ENCODE measurements around the gene IRAK4. TPM values are rescaled to one million over a fixed set of nuclear protein-coding genes. Genes with fewer than 3 reads are reported as not detected.
"Not testable (repeated sequence)": the region's sequence is repeated elsewhere in the genome, so short reads cannot be mapped to it uniquely, and the experiment has no call there.

The IRAK4 gene
- 10 to 100 TPM; 22.1 to 23.0 TPM for total RNA-seq

DNA sequence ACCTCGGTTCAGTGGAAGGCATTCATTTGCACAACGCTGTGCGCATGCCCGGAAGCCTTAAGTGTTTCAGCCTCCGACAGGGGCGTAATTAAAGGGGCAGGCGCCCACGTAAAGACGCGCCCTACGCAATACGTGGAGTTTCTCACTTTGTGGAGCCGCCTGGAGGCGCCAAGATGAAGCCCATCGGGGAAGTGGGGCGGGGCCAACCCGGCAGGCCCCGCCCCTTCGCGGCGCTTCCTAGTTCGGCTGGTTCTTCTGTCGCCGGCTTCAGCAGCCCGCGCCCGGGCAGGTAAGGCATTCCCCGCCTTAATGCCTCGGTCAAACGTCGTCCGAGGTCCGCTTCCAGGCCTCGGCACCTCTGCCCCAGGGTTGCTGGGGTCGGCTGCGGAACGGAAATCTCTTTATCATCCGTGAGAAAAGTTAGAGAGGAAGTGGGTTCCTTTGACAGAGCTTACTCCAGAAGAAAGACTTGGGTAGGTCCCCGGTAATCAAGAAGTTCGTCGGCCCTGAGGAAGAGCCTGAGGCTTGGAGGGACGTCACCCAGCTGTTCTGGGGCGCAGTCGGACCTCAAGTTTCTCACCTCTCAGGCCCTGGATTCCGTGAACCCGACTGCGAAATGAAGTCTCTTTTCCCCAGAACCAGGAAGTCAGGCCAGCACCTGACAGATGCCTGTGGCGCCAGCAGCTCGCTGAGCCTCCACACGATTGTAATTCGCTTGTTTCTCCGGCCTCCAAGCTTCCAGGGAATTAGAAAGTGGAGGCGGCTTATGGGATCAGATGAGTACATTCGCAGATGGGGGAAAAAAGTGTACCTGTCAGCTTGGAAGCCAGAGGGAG lies at the start of gene IRAK4, which contains the start of gene PUS7L:
Gene IRAK4, plus strand, starts transcription at position 224 of the 836 bp plus-strand sequence. CDS start 9,161 bp downstream, outside the sequence.
Gene PUS7L, minus strand, starts transcription at position 63 of the 836 bp plus-strand sequence. CDS start 3,545 bp downstream, outside the sequence.
- POLR2A ChIA-PET, result interaction anchor here (0.6 to 1.8 kb wide), 3 partner anchors 47 to 76 kb away, joined by 3 to 14 read pairs (median 12); partner anchors contain the start of gene TWF1
- CTCF ChIA-PET, result interaction anchor here (0.7 kb wide), 1 partner anchor 14 kb away, joined by 3 read pairs; no protein-coding TSS in a partner anchor

DNA sequence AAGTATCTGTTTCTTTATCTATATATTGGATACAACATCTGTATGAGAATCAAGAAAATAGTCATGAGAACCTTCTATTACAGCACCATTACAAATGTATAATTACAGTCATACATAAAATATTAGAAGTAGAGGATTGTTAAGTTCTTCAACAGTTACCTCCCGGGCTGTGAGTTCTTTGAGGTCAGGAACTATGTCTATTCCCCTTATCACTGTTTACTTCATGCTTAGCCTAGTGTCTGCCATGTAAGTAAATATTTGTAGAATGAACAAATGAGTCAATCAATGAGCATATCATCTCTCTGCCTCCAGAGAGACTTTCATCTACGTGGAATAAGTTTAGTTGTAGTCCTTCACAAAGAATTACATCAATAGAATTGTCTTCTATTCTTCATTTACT lies 47.4 kb upstream of the IRAK4 start:
- ChIA-PET CTCF (no interaction called here), POLR2A (no interaction called here)

DNA sequence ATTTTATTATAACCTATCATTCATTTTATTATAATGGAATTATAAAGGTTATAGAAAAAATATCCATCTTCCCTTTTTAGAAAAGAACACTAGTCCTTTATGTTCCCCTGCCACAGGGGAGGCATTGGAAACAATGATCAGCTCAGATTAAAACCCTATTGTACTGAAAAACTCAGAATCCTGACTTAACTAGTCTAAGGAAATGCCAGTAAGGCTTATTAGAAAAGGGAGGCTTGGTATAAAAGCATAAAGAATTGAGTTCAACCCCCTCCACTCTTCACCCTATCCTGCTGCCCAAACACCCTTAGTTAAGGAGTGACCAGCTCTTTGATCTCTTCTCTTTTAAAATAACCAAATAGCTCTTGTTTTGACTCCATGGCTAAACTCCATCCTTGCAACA lies 36.1 kb upstream of the IRAK4 start:
- ChIA-PET CTCF (no interaction called here), POLR2A (no interaction called here)

DNA sequence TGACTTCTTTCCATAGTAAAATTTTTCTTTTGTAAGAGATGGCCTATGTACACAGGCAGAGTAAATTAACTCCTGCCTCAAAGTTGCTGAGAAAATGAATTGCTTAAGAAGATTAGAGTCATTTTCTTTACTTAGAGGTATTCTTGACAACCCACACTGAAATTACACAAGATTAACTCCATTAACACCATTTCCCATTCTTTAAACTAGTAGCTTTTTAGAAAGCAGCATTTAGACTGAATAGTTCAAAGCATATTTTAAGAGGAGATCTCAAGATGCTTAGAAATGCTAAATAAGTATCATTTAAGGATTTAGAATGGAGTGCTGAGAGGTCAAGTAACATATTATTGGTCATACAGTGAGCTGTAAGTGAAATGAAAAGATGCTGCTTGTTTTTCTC lies 35.6 kb upstream of the IRAK4 start:
- CTCF ChIA-PET, result no interaction called here

DNA sequence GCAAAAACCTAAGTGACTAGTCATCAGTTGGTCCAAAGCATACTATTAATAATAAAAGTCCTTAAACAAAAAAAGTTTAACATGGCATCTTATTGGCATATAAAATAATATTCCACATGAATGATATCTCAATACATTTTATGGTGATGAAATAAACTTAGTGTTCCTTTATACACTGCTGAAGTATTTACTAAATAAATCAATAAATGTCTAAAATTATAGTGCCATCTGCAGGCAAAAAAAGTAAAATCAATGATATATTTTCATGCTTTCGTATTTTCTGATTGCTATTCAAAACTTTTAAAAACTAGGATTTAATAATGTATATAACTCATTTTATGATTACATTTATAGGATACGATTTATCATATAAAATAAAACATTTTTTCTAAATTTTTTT lies 30.6 kb upstream of the IRAK4 start:
- ChIA-PET POLR2A (no interaction called here), CTCF (no interaction called here)

More for the DNA sequence above, 35.6 kb upstream of the IRAK4 start:
- POLR2A ChIA-PET, result no interaction called here

DNA sequence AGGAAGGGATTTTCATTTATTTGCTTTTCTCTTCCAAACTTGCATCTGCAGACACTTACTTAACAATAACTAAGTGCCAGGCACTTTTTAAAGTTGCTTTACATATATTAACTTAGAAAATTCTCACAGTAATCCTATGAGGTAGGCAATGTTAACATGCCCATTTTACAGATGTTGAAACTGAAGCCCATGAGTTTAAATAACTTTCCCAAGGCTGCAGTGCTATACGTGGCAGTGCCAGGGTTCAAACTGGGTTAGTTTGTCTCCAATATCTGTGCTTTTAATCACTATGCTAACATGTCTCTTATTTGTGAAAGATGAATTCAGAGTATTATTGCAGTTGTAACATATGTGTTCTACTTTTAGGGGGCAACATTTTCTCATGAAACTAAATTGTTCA lies 30.1 kb upstream of the IRAK4 start:
- ChIA-PET CTCF (no interaction called here), POLR2A (no interaction called here)

DNA sequence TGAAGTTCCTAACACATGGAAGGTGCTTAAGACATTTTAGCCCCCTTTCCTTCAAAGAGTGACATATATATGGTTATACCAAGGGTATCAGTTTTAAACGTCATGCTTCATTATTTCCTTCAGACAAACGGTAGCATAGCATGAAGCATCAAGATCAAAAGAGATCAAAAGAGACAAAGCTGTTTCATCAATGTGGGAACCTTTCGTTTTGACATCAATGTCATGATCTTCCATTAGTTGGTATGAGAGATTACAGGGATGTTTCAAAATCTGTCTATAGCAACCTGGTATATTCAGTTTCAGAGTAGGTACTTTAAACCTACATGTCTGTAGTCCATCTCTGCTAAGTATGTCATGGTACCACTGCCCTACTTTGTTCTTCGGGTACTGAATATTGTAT lies 28.5 kb upstream of the IRAK4 start:
- ChIA-PET POLR2A (no interaction called here), CTCF (no interaction called here)

DNA sequence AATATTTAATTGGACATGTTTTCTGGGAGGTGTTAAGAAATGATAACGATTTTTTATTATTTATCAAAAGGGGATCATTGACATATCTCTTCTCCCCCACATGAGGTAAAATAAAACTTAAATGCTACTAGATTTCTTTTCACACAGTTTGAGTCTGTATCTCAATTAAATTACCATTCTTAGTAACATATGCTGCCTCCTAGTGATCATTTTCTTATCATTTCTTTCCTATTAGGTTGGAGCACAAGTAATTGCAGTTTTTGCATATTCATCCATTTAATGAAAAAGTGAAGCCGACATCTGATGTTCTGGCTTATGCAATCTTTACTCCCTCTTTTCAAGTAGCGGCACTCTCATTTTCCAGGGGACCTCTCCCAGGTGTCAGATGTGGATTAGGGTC lies 25.1 kb upstream of the IRAK4 start:
- ChIA-PET CTCF (no interaction called here), POLR2A (interaction anchor here (0.6 kb wide), 1 partner anchor 131 kb away, joined by 4 read pairs; no protein-coding TSS in a partner anchor)

DNA sequence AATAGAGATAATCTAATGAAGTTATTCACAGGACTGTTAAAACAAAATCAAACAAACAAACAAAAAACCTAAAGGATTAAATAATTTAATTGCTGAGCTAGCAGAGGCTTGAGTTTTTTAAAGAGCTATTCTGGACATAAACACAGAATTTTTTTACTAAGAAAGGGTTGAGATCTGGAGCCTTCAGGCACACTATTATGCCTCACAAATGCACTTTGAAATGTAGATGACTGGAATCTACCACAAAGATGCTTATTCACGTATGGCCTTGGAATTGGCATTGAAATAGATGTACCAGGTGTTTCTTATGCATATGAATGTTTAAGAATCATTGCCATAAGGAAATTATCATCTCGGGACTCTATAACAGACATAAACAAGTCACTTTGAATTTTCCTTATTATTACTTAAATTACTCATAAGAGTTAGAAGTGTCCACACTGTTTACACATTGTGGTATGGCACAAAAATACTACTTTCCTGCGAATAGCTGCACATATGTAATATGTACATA lies 21.8 kb upstream of the IRAK4 start:
- POLR2A ChIA-PET, result interaction anchor here (0.7 kb wide), 1 partner anchor 1236 kb away, joined by 5 read pairs; no protein-coding TSS in a partner anchor
- CTCF ChIA-PET, result no interaction called here

DNA sequence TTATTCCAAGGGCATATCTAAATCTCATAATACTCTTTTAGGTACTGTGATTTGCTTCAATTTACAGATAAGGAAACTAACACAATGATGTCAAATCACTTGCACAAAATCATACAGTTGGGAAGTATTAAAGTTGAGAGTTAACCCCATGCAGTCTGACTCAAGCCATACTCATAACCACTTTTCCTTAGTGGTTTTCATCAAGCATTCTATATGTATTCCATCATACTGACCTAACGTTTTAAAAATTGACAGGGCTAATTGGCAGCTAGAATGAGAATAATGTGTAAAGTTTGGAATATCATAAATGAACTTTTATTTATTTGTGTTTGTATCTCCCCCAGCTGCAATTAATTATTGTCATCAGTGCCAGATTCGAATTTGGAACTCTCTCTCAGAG lies 21.1 kb upstream of the IRAK4 start:
- CTCF ChIA-PET, result no interaction called here

DNA sequence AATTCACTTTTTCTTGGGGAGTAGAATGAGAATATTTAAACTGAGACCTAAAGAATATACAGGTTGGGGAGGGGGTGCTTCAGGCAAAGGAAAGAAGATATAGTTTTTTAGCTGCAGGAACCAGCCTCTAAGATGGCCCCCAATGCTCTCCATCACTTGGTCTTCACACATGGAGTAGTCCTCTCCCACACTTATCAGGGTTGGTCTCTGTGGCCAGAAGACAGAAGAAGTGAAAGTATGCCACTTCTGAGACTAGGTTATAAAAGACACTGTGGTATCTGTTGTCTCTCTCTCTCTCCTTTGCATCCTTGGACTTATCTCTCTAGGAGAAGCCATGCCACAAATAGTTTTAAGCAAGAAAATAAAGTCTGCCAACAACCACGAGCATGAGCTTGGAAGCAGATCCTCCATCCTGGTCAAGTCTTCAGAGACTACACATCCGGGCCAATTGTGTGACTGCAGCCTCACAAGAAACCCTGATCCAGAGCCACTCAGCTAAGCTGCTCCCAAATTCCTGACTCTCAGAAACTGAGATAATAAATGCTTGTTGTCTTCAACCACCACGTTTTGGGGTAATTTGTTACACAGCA lies 18.1 kb upstream of the IRAK4 start:
- CTCF ChIA-PET, result no interaction called here

More for the DNA sequence above, 21.1 kb upstream of the IRAK4 start:
- POLR2A ChIA-PET, result no interaction called here

DNA sequence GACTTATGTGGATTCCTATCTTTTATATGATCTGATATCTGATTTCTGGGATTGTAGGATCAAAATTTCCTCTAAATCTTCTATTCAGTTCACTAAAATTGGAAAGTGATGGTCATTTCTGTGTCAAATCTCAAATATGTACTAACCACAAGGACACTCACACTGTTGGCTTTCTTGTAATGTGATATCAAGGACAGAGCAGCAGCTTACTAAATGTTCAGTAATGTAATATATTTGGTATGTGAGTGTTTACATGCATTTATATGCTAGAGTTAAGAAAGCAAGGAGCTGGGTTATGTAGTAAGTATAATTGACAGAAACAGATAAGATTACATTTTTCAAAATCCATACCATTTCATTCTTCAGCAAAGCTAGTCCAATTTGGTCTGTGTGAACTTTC lies 16.6 kb upstream of the IRAK4 start:
- POLR2A ChIA-PET, result no interaction called here
- CTCF ChIA-PET, result no interaction called here

More for the DNA sequence above, 18.1 kb upstream of the IRAK4 start:
- POLR2A ChIA-PET, result no interaction called here

DNA sequence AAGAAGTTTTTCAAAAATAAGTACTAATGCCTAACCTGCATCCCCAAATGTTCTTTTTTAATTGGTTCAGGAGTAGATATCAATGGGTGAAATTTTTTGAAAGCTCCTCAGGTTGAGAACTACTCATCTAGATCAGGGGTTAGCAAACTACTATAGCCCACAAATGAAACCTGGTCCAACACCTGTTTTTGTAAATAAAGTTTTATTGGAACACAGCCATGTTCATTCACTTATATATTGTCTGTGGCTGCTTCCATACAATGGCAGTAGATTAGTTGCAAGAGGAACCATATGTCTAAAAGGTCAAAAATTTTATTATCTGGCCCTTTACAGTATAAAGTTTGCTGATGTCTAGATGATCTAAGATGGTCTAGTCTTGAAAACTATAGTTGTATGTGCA lies 13.9 kb upstream of the IRAK4 start:
- ChIA-PET CTCF (no interaction called here), POLR2A (no interaction called here)

DNA sequence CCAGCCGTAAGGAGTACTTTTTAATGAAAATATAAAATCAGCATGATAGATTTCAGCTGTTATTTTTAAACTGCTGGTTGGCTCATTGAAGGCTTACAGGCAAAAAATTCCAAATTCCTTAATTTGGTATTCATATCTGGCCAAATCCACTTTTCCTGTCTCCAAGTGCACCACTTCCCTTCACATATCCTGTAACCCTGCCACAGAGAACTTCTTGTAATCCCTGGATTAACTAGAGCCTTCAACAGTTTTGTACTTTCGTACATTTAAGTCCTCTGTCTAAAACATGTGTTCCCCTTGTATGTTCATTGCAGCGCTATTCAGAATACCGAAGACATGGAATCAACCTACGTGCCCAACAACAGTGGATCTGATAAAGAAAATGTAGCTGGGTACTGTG lies 9.7 kb upstream of the IRAK4 start:
- ChIA-PET CTCF (interaction anchor here (1.1 kb wide), 1 partner anchor 134 kb away, joined by 3 read pairs; no protein-coding TSS in a partner anchor), POLR2A (no interaction called here)

DNA sequence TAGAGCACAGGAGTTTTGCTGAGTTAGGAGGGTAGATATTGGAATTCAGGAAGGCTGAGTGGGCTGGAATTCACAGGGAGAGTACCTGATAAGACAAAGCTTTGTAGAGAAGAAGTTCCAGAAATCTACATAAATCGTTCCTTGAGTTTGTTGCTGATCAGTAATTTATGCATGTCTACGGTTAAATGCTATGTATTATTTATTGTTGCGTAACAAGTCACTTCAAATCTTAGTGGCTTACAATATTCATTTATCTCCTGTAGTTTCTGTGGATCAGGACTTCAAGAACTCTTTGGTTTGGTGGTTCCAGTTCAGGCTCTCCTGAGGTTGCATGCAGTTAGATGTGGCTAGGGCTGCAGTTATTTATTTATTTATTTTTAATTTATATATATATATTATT lies 7.9 kb upstream of the IRAK4 start:
- ChIA-PET POLR2A (no interaction called here), CTCF (no interaction called here)

DNA sequence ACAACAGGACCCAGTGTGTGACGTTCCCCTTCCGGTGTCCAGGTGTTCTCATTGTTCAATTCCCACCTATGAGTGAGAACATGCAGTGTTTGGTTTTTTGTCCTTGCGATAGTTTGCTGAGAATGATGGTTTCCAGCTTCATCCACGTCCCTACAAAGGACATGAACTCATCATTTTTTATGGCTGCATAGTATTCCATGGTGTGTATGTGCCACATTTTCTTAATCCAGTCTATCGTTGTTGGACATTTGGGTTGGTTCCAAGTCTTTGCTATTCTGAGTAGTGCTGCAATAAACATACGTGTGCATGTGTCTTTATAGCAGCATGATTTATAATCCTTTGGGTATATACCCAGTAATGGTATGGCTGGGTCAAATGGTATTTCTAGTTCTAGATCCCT lies 7.4 kb upstream of the IRAK4 start:
- CTCF ChIA-PET, POLR2A ChIA-PET: not testable (repeated sequence)

DNA sequence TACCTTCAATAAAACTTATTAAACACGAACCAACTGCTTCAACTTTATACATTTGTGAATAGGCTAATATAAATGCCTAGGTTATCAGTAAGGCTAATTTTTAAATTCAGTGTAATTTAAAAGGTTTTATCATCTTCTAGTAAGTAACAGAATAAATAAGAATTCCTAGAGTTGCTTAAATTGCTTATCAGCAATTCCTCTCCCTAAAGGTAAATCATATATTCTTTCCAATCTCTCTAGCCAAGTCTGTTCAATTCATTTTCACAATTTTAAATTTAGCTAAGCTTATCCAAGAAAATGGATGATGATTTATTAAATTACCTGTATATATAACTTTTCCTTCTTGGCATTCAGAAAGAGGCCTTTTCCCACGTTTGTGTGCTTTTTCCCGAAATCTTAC lies 4.7 kb upstream of the IRAK4 start:
- ChIA-PET CTCF (no interaction called here), POLR2A (no interaction called here)

DNA sequence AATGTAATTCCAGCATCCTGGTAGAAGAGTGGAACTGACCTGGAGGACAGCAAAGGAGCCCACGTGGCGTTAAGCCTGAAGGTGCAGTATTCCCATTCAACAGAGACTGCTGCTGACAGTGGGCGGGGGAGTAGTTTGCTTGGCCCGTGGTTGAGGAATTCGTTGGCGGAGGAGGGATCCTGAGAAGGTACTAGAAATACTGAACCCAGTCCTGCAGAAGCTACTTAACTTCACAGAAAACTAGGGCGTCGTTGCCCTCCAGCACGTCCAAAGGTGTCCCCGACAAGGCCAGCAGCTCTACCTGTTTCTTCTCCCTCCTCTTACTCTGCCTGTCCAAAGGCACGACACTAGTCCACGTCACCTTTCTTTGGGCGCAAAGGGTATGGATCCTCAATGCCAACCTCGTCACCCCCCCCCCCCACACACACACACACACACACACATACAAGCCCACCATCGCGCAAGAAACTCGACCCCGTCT lies 464 bp upstream of the IRAK4 start:
- ChIA-PET POLR2A (interaction anchor here (0.6 to 1.8 kb wide), 3 partner anchors 48 to 328 kb away, joined by 3 to 14 read pairs (median 12); partner anchors contain the start of gene TWF1), CTCF (no interaction called here)

DNA sequence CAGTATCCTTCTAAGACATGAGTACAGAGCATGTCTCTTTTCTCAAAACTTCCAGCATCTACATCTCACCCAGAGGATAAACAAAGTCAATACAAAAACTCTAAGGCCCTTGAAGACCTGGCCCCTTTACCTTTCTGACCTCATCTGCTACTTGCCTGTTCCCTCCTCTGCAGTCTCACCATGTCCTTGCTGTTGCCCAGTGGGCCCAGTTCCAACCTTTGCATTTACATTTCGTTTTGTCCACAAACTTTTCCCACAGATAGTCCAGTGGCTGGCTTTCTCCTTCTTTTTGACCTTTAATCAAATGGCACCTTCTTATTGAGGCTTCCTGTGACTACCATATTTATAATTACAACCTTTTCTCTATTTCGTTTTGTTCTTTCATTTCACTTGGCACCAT lies 1.6 kb downstream of the IRAK4 start:
- ChIA-PET POLR2A (no interaction called here), CTCF (no interaction called here)

DNA sequence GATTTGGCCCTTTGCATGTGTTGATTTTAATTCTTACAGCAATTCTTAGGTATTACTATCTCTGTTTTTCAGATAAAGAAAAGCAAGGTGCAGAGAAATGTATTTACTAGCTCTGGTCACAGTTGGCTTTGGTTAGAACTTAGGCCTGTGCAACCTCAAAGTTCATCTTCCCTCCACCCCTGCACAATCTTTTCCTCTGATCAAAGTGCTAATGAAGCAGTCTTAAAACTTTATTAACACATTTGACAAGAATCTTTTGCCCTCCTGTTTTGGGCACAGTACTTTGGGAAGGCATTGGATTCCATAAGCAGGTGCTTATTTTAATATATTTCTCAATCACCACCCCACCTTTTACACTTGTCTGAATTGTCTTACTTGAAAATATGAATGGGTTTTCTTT lies 2.7 kb downstream of the IRAK4 start:
- CTCF ChIA-PET, result no interaction called here
- POLR2A ChIA-PET, result no interaction called here

DNA sequence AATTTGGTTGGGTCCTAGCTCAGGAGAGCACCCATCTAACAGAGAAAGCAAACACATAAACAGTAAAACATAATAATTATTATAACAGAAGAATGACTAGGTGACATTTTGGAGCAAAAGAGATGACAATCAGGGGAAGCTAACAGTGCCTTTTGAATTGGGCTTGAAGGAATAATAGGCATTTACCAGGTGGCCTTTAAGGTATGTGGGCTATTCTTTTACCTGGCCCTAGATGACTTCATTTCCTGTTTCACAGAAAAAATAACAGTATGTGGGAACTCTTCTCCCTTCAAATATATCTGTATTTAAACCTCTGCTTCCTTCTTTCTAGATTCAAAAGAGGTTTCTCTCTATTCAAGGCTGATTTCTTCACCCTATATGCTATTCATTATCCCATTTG lies 3.8 kb downstream of the IRAK4 start:
- ChIA-PET POLR2A (no interaction called here), CTCF (no interaction called here)
